Inflammatory macrophage treated with lipopolysaccharide for 1 hour (primary cell): ENCODE measurements around the gene CACNA1E.
"Not testable (repeated sequence)": the region's sequence is repeated elsewhere in the genome, so short reads cannot be mapped to it uniquely, and the experiment has no call there.

ENCODE experiments used
- DNase-seq, 2 donors: peaks; one replicate each; pipeline ENCODE4 v3.0.0-alpha.2; 2020 to 2022

Gene CACNA1E

GRCh38 chr1:181846001-181846645, 362.8 kb downstream of the CACNA1E start:
- DNase-seq = no peak

- DNase-seq = no peak
These were observed 363.4 kb downstream of the CACNA1E start for GRCh38 chr1:181846681-181847080.

GRCh38 chr1:181849071-181849470, 365.8 kb downstream of the CACNA1E start:
- no peak for DNase-seq

GRCh38 chr1:181854212-181854611, 370.9 kb downstream of the CACNA1E start:
- DNase-seq = not testable (repeated sequence)

DNA sequence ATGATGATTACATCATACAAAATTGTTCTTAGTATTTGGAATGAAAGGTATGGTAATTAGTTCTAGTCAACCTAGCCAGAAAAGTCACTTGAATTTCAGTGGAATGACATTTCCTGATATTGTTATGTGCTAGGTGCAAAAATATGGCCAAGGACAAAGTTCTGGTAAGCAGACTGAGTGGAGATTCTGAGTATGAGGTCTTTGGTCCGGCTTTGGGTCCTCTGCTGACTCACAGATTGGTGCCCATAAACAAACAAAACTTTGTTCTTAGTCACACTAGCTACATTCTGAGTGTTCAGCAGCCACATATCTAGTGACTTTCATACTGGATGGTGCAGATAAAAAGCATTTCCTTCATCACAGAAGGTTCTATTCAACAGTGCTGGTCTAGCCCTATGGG, 372.1 kb downstream of the CACNA1E start:
- DNase-seq = no peak
